Activated CD4-positive, alpha-beta T cell treated with anti-CD3 and anti-CD28 coated beads for 48 hours (primary cell): Measurements from ENCODE around the gene LSMEM2.
"Not testable (repeated sequence)": the region's sequence is repeated elsewhere in the genome, so short reads cannot be mapped to it uniquely, and the experiment has no call there.

Experiments used
- DNase-seq: peaks from one replicate; pipeline ENCODE4 v3.0.0-alpha.2; 2020

LSMEM2 gene

GRCh38 chr3:50266017-50266416 is 12.9 kb upstream of the LSMEM2 start:
- no peak for DNase-seq

- no peak for DNase-seq
These were observed 12.1 kb upstream of the LSMEM2 start for GRCh38 chr3:50266836-50267235.

GRCh38 chr3:50267280-50267913 is 11.5 kb upstream of the LSMEM2 start:
- DNase-seq, result no peak

GRCh38 chr3:50268276-50268675 is 10.6 kb upstream of the LSMEM2 start:
- DNase-seq, result no peak

GRCh38 chr3:50268703-50269451 is 10.0 kb upstream of the LSMEM2 start, which contains the start of gene SEMA3B:
Gene SEMA3B, plus strand, starts transcription at chr3:50269147. Its CDS starts 94 bp downstream, at chr3:50269241.
- no peak for DNase-seq

- DNase-seq, result no peak
These were observed 9.4 kb upstream of the LSMEM2 start for GRCh38 chr3:50269460-50269859.

- no peak for DNase-seq
These were observed 8.9 kb upstream of the LSMEM2 start for GRCh38 chr3:50269977-50270413.

- no peak for DNase-seq
These were observed 8.3 kb upstream of the LSMEM2 start for GRCh38 chr3:50270422-50271224.

- DNase-seq, result no peak
These were observed 7.5 kb upstream of the LSMEM2 start for GRCh38 chr3:50271314-50271936.

- DNase-seq, result not testable (repeated sequence)
These were observed 6.4 kb upstream of the LSMEM2 start for GRCh38 chr3:50272538-50272910.

- DNase-seq, result peak; percentile 94
These were observed 5.8 kb upstream of the LSMEM2 start for GRCh38 chr3:50272911-50273688.

- DNase-seq, result no peak
These were observed 5.2 kb upstream of the LSMEM2 start for GRCh38 chr3:50273689-50274065.

- DNase-seq, result peak; percentile 87
These were observed 4.3 kb upstream of the LSMEM2 start for GRCh38 chr3:50274371-50275104.

- DNase-seq, result no peak
These were observed 3.5 kb upstream of the LSMEM2 start for GRCh38 chr3:50275141-50275995.

GRCh38 chr3:50275996-50276761 is 2.7 kb upstream of the LSMEM2 start:
- DNase-seq, result peak; percentile 68

- DNase-seq, result no peak
These were observed 2.2 kb upstream of the LSMEM2 start for GRCh38 chr3:50276762-50277101.

GRCh38 chr3:50278123-50278879 is 586 bp upstream of the LSMEM2 start:
- no peak for DNase-seq

- no peak for DNase-seq
These were observed 549 bp downstream of the LSMEM2 start for GRCh38 chr3:50279255-50280016.
